NCI-H146 treated with DMSO at 0.1 percent for 48 hours (cell line): Measurements from ENCODE around the gene MFAP3L.

Experiments
- DNase-seq: peaks from one replicate; lab custom pipeline; 2025; ENCODE audit not compliant: unreplicated experiment; lab: John Stamatoyannopoulos, UW

MFAP3L gene

GRCh38 chr4:169987327-169988228 lies 38.6 kb downstream of the MFAP3L start:
- DNase-seq, result no peak

DNA sequence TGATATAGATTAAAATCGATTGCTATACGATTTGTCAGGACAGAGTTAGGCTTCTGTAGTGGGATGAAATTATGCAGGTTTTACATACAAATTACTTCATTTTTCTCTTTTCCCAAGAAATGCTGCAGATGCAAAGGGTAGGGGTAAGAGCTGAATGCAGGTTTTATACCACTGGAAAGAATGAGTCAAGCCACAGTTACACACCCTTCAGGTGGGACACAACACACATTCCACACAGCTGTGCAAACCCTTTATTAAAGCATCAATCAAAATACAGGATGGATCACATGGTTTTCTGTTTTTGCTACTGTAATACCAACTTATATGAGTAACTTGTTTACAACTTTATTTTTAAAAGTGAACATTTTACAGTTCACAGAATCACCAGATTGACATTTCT lies 39.8 kb downstream of the MFAP3L start:
- DNase-seq, result no peak

- no peak for DNase-seq
Observed at GRCh38 chr4:169985881-169986280, 40.3 kb downstream of the MFAP3L start.

DNA sequence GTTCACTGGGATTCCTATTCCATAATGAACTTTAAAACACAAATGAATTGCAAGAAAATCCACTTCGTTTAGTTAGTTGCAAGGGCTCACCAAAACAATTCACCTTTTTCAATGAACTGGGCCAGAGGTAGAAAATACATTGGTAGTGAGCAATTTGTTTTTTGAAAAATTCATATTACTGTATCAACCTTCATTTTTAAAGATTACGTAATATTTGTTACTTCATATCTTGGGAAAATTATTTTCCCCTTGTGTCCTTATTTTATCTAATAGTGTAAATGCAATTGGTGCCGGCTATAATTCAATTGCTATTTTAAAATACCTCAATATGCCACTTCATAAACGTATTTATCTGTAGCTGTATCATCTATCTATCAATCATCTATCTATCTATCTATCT lies 41.5 kb downstream of the MFAP3L start:
- DNase-seq, result no peak

GRCh38 chr4:169984173-169984572 lies 42.0 kb downstream of the MFAP3L start:
- DNase-seq, result no peak

DNA sequence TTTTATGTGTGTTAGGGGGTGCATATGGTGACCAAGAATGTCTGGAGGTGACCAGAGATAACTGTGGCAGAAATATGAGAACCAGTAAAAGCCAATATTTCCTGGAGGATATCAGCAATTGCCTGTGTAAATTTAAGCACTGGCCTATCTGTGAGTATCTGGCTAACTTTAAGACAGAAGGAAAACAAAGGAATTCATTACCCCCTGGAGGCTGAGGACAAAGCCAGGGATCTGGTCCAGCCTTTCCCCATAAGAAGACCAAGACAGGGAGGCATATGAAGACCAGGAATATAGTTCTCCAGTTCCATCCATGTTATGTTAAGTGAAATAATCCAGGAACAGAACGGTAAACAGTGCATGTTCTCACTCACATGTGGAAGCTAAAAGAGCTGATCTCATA lies 49.2 kb downstream of the MFAP3L start:
- no peak for DNase-seq

GRCh38 chr4:169975838-169976796 lies 50.1 kb downstream of the MFAP3L start:
- no peak for DNase-seq

- DNase-seq, result no peak
Observed at GRCh38 chr4:169975131-169975837, 50.9 kb downstream of the MFAP3L start.

- DNase-seq, result no peak
Observed at GRCh38 chr4:169971456-169972015, 54.7 kb downstream of the MFAP3L start.

- no peak for DNase-seq
Observed at GRCh38 chr4:169968999-169969398, 57.2 kb downstream of the MFAP3L start.

- DNase-seq, result no peak
Observed at GRCh38 chr4:169963998-169964397, 62.2 kb downstream of the MFAP3L start.

DNA sequence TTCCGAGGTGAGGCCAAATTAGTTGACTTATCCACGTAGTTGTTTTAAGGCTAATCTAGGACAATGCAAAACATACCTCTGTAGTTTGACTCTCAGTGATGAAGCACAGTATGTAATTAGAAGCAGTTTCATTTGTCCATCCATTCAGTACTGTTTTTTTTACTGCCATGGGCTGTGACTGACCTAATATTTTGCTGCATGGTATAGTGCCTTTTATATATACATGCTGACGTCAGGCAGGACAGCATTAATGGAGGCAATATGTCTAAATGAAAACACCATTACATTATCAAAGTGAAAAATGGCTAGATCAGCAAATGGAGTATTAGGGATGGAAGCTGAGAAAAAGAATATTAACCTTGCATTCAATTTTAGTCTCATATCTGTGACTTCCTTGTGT lies 66.9 kb downstream of the MFAP3L start:
- DNase-seq, result no peak

DNA sequence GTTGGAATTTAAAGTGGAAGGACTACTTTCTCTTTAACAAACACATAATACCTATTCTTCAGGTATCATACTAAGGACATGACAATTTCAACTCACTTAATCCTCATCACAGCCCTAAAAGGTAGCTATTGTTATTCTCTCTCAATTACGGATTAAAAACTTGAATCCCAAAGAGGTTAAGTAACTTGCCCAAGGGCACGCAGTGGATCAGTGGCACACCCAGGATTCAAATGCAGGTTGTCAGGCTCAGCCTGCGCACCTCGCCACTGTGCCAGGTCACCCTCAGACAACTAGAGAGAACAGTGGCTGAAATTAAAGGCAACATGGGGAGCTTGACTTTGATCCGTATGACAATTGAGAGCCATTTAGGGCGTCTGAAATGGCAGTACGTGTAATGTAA lies 67.6 kb downstream of the MFAP3L start:
- DNase-seq, result no peak

DNA sequence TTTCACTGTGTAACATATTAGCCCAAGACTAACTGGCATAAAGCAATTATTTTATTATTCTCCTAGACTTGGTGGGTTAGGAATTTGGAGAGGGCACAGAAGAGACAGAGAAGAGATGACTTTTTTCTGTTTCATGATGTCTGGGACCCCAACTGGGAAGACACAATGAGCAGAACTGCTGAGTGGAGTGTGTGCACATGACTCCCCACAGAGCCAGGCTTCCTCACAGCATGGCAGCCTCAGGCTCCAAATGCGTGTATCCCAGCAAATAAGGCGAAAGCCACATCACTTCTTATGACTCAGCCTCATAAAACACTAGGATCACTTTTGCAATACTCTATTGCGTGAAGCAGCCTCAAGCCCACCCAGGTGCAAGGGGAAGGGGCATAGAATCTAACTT lies 68.4 kb downstream of the MFAP3L start:
- DNase-seq, result no peak

DNA sequence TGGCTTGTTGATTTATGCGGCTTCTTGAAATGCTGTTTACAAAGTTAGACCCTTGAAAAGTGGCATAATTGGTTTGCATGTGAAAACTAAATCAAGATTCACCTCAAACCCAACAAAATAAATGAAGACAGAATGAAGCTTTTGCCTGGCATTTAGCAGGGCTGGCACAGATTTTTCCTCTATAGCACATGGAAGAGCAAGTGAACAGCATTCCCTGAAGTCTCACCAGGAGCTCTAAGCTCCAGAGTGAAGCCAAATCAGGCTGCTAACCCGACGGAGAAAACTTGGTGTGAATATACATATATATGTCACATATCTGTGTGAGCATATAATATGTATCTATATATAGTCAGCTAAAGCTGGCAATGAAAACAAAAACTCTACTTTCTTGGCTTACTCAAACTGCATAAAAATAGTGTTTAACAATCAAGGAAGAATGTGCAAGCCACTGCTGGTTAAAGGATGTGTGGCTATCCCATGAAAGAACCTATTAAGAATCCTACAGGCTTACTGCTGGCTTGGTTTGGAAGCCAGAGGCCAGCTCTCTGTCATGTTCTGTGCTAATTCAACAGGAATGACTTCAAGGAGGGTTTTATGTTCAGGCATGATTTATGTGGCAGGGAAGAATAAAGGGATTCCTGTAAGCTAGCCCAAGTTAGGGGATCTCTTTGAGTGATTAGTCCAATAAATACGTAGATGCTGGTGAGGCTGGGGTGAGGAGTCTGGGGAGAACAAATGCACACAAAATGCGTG lies 69.9 kb downstream of the MFAP3L start:
- no peak for DNase-seq

DNA sequence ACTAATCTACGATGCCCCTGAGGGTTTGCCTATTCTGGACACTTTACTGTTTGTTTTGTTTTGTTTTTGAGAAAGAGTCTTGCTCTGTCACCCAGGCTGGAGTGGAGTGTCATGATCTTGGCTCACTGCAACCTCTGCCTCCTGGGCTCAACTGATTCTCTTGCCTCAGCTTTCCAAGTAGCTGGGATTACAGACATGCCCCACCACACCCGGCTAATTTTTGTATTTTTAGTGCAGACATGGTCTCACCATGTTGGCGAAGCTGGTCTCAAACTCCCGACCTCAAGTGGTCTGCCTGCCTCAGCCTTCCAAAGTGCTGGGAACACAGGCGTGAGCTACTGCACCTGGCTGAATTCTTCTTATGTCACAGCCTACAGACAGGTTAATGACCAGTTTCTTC lies 70.7 kb downstream of the MFAP3L start:
- no peak for DNase-seq

DNA sequence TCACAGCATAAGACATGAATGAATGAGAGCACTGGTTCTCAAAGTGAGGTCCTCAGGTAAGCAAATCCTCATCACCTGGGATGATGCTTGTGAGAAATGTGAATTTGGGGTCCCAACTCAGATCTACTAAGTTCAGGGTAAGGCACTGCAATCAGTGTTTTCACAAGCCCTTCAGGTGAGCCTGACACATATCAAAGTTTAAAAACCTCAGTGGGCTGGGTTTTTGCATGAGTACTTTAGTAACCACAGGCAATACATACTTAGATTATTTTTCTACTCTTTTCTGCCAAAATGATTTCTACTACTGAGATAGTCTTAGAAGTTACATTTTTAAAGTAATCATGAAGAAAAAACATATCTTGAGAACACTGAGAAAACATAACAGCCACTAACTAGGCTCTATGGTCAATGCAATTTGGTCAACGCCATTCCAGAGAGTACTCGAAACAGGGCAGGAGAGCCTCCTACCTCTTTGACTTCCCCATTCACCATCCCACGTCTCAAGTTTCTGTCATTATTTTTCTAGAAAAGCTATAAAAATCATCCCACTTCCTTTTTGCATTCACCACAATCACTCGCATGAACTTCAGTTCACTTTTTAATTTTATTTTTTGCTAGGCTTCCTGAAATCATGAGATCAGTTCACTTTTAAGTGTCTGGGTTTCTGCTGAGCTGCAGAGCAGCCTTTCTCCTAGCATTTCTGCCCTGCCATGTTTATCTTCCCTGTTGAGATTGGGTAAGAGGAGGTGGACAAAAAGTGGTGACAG lies 73.8 kb downstream of the MFAP3L start:
- DNase-seq, result no peak

DNA sequence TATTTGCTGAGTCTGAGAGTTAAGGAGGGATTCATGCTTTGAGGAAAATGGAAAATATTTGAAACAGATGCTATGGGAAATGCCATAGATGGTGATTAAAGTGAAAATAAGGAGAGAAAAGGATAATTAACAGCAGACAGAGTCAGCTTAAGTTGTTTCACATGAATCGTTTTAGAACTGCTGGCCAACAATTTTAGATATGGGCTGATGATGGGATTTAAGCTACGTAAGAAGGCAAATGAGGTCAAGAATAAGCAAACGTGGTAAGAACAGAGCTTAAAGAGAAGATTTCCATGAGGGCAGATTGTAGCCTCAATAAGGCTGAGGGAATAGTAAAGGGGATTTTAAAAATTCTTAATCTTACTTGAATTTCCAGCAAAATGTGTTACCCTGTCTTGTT lies 77.9 kb downstream of the MFAP3L start:
- DNase-seq, result no peak

GRCh38 chr4:169945636-169946035 lies 80.6 kb downstream of the MFAP3L start:
- DNase-seq, result no peak
